SK-N-SH (cell line): ENCODE results near the gene TUBGCP3.

Source experiments
- CTCF ChIP-seq: fragments of 200-600 bp; sonication (generic); IDR thresholded peaks from 2 replicates; pipeline ENCODE4 v1.6.1; 2017; ENCODE audit warnings: antibody characterized with exemption, mild to moderate bottlenecking, moderate library complexity
- EP300 ChIP-seq, 2 experiments: IDR thresholded peaks; 2 replicates each; pipeline versions ENCODE4 v1.4.0 to v1.6.1; 2012; ENCODE audit warnings: borderline replicate concordance in 1 of 2, low read depth in 1 of 2, low read length in 1 of 2
- POLR2AphosphoS5 ChIP-seq: IDR thresholded peaks from 2 replicates; pipeline ENCODE4 v1.6.1; 2012; ENCODE audit warnings: low read depth, low read length
- RFX5 ChIP-seq: IDR thresholded peaks from 2 replicates; pipeline ENCODE4 v1.6.1; 2012; ENCODE audit warnings: mild to moderate bottlenecking, improper control_type of control experiment, low read length
- SIN3A ChIP-seq: IDR thresholded peaks from 2 replicates; pipeline ENCODE4 v1.6.1; 2012; ENCODE audit warnings: low read depth, mild to moderate bottlenecking, low read length, moderate library complexity, borderline replicate concordance
- SMC3 ChIP-seq: IDR thresholded peaks from 2 replicates; pipeline ENCODE4 v1.6.1; 2012; ENCODE audit warnings: low read depth, low read length, improper control_type of control experiment
- USF1 ChIP-seq: IDR thresholded peaks from 2 replicates; pipeline ENCODE4 v1.4.0; 2012; ENCODE audit warnings: low read depth, borderline replicate concordance
- YY1 ChIP-seq: IDR thresholded peaks from 2 replicates; pipeline ENCODE4 v1.4.0; 2012; ENCODE audit warnings: low read depth, mild to moderate bottlenecking

GRCh38 chr13:112561478-112561877 is 26.5 kb downstream of the TUBGCP3 start:
- no peak for TF ChIP-seq EP300 (IDR thresholded peaks at IDR 0.05; ENCODE audit: borderline replicate concordance in 1 of 2, low read depth in 1 of 2, low read length in 1 of 2)
- no peak for TF ChIP-seq USF1
- no peak for TF ChIP-seq SMC3
- TF ChIP-seq CTCF, result no peak
- TF ChIP-seq SIN3A, result no peak
- TF ChIP-seq POLR2AphosphoS5, result no peak
- no peak for TF ChIP-seq YY1
- no peak for TF ChIP-seq RFX5
